Cerebellar cortex (tissue), 1 donor: ENCODE results near the gene MAST4.

Experiments
- DNase-seq: peaks from one replicate; pipeline ENCODE4 v3.0.0-alpha.2; 2015; ENCODE audit warnings: low spot score

MAST4 gene

GRCh38 chr5:66874004-66874403, 277.8 kb downstream of the MAST4 start:
- DNase-seq: no peak

GRCh38 chr5:66875315-66875714, 279.1 kb downstream of the MAST4 start:
- no peak for DNase-seq

- no peak for DNase-seq
Observed at GRCh38 chr5:66876266-66876807, 280.1 kb downstream of the MAST4 start.

- no peak for DNase-seq
Observed at GRCh38 chr5:66877843-66878242, 281.6 kb downstream of the MAST4 start.

GRCh38 chr5:66880401-66880800, 284.2 kb downstream of the MAST4 start:
- no peak for DNase-seq

- DNase-seq: no peak
Observed at GRCh38 chr5:66881480-66882161, 285.4 kb downstream of the MAST4 start.

GRCh38 chr5:66882606-66883227, 286.5 kb downstream of the MAST4 start:
- no peak for DNase-seq

GRCh38 chr5:66884564-66885243, 288.5 kb downstream of the MAST4 start:
- DNase-seq: no peak

- no peak for DNase-seq
Observed at GRCh38 chr5:66886941-66887340, 290.7 kb downstream of the MAST4 start.

GRCh38 chr5:66888613-66889012, 292.4 kb downstream of the MAST4 start:
- no peak for DNase-seq

- no peak for DNase-seq
Observed at GRCh38 chr5:66889056-66889455, 292.9 kb downstream of the MAST4 start.

GRCh38 chr5:66889524-66889923, 293.3 kb downstream of the MAST4 start:
- no peak for DNase-seq

GRCh38 chr5:66891184-66891925, 295.2 kb downstream of the MAST4 start:
- no peak for DNase-seq

GRCh38 chr5:66892716-66893115, 296.5 kb downstream of the MAST4 start:
- no peak for DNase-seq

GRCh38 chr5:66894480-66895240, 298.5 kb downstream of the MAST4 start:
- no peak for DNase-seq

GRCh38 chr5:66896171-66896570, 300.0 kb downstream of the MAST4 start:
- no peak for DNase-seq

GRCh38 chr5:66897356-66897755, 301.2 kb downstream of the MAST4 start:
- no peak for DNase-seq

GRCh38 chr5:66898241-66898995, 302.2 kb downstream of the MAST4 start:
- no peak for DNase-seq

- no peak for DNase-seq
Observed at GRCh38 chr5:66903218-66903617, 307.0 kb downstream of the MAST4 start.

GRCh38 chr5:66903709-66904108, 307.5 kb downstream of the MAST4 start:
- no peak for DNase-seq

- DNase-seq: no peak
Observed at GRCh38 chr5:66904189-66904588, 308.0 kb downstream of the MAST4 start.
